Ascending aorta (tissue), 2 donors: ENCODE data around the gene HS6ST1. TPM values are rescaled to one million over a fixed set of nuclear protein-coding genes. Genes with fewer than 3 reads are reported as not detected.

Experiments
- DNase-seq, 2 donors: peaks; one replicate each; pipeline ENCODE4 v3.0.0-alpha.2; 2019; ENCODE audit warnings: low spot score in 2 of 2
- H3K27ac ChIP-seq, 2 donors: fragments of 200-600 bp; sonication (generic); one replicate each; pipeline ENCODE4 v1.5.1; 2016 to 2017; ENCODE audit warnings: mild to moderate bottlenecking in 1 of 2
- H3K27me3 ChIP-seq: fragments of 200-600 bp; sonication (generic); one replicate; pipeline ENCODE4 v1.5.1; 2017
- H3K36me3 ChIP-seq, 2 donors: fragments of 200-600 bp; sonication (generic); one replicate each; pipeline ENCODE4 v1.5.1; 2016
- H3K4me1 ChIP-seq, 2 donors: fragments of 200-600 bp; sonication (generic); one replicate each; pipeline ENCODE4 v1.5.1; 2016 to 2017; ENCODE audit warnings: mild to moderate bottlenecking in 1 of 2
- H3K4me3 ChIP-seq, 2 donors: fragments of 200-600 bp; sonication (generic); one replicate each; pipeline ENCODE4 v1.5.1; 2016 to 2017; ENCODE audit warnings: mild to moderate bottlenecking in 1 of 2
- H3K9me3 ChIP-seq, 2 donors: fragments of 200-600 bp; sonication (generic); one replicate each; pipeline ENCODE4 v1.5.1; 2016
- CTCF ChIP-seq, 3 experiments: fragments of 200-600 bp in 2 of 3; fragments of 450-650 bp in 1 of 3; sonication (generic) in 2 of 3; IDR thresholded peaks; one replicate each; pipeline ENCODE4 v1.5.1; 2016 to 2019; ENCODE audit warnings: antibody characterized with exemption in 3 of 3, mild to moderate bottlenecking in 1 of 3, moderate library complexity in 1 of 3
- intact Hi-C: fragments of 100-400 bp; cut with DNase I; formaldehyde crosslinking; loops from one replicate; pipeline ENCODE4 v1.15.1; 2023
- total RNA-seq: library from RNA; depleted of rRNA; stranded (reverse); fragments of >200 nt; gene quantifications from one replicate; pipeline ENCODE4 v1.1.0, GENCODE V29; 2016

HS6ST1 gene
- total RNA-seq, 1 donor from 2014 or later, result 42.7 TPM

GRCh38 chr2:128281852-128282245 is 36.8 kb downstream of the HS6ST1 start:
- Histone ChIP-seq H3K27ac (no peak overlapping the region), H3K4me3 (no peak overlapping the region), H3K36me3 (peaks cover 0 to 8% of the 10 kb centered on the region in 2 donors), H3K4me1 (no peaks in the 10 kb centered on the region), H3K27me3 (no peaks in the 10 kb centered on the region), H3K9me3 (no peaks in the 10 kb centered on the region)
- intact Hi-C loops, result no loop called here
- TF ChIP-seq CTCF (IDR thresholded peaks at IDR 0.05), result no peak
- DNase-seq, result no peak

- no peaks in the 10 kb centered on the region for H3K9me3 ChIP-seq
- peak in 1 of 2 donors; percentile 64 for DNase-seq
- H3K27ac ChIP-seq, result no peak overlapping the region
- no peak overlapping the region for H3K4me3 ChIP-seq
- intact Hi-C loops, result no loop called here
- H3K4me1 ChIP-seq, result no peaks in the 10 kb centered on the region
- H3K36me3 ChIP-seq, result peaks cover 0 to 10% of the 10 kb centered on the region in 2 donors
- H3K27me3 ChIP-seq, result no peaks in the 10 kb centered on the region
- TF ChIP-seq CTCF (IDR thresholded peaks at IDR 0.05), result no peak
These were observed 37.8 kb downstream of the HS6ST1 start for GRCh38 chr2:128280901-128281321.

GRCh38 chr2:128280158-128280871 is 38.4 kb downstream of the HS6ST1 start:
- no peaks in the 10 kb centered on the region for H3K27me3 ChIP-seq
- H3K9me3 ChIP-seq, result no peaks in the 10 kb centered on the region
- H3K27ac ChIP-seq, result no peak overlapping the region
- H3K4me1 ChIP-seq, result no peaks in the 10 kb centered on the region
- peak in 1 of 2 donors; percentile 63 for DNase-seq
- peaks cover 0 to 15% of the 10 kb centered on the region in 2 donors for H3K36me3 ChIP-seq
- TF ChIP-seq CTCF (IDR thresholded peaks at IDR 0.05), result no peak
- no peak overlapping the region for H3K4me3 ChIP-seq
- intact Hi-C loops, result no loop called here

- no peaks in the 10 kb centered on the region for H3K27me3 ChIP-seq
- no peaks in the 10 kb centered on the region for H3K4me1 ChIP-seq
- no peaks in the 10 kb centered on the region for H3K9me3 ChIP-seq
- TF ChIP-seq CTCF (IDR thresholded peaks at IDR 0.05), result no peak
- H3K36me3 ChIP-seq, result peaks cover 0 to 18% of the 10 kb centered on the region in 2 donors
- H3K4me3 ChIP-seq, result no peak overlapping the region
- no peak for DNase-seq
- intact Hi-C loops, result no loop called here
- H3K27ac ChIP-seq, result no peak overlapping the region
These were observed 38.9 kb downstream of the HS6ST1 start for GRCh38 chr2:128279786-128280157.

- Histone ChIP-seq H3K36me3 (peaks cover 0 to 20% of the 10 kb centered on the region in 2 donors), H3K9me3 (no peaks in the 10 kb centered on the region), H3K4me3 (no peak overlapping the region), H3K27me3 (no peaks in the 10 kb centered on the region), H3K4me1 (no peaks in the 10 kb centered on the region), H3K27ac (no peak overlapping the region)
- TF ChIP-seq CTCF (IDR thresholded peaks at IDR 0.05), result no peak
- DNase-seq, result peak in 1 of 2 donors; percentile 52
- intact Hi-C loops, result no loop called here
These were observed 39.7 kb downstream of the HS6ST1 start for GRCh38 chr2:128279009-128279408.
